Endodermal cell (in vitro differentiated cells): ENCODE results near the gene EYS. TPM values are rescaled to one million over a fixed set of nuclear protein-coding genes. Genes with fewer than 3 reads are reported as not detected.

Experiments
- DNase-seq: peaks from one replicate; pipeline ENCODE4 v3.0.0-alpha.2; 2017
- H3K27ac ChIP-seq: 2 replicates; pipeline ENCODE4 v1.5.1; 2013; ENCODE audit warnings: mild to moderate bottlenecking, low read depth, low read length, moderate library complexity
- H3K27me3 ChIP-seq: 2 replicates; pipeline ENCODE4 v1.6.1; 2013; ENCODE audit warnings: mild to moderate bottlenecking, low read length, moderate library complexity; ENCODE audit not compliant: insufficient read depth, control insufficient read depth, poor library complexity, severe bottlenecking
- H3K36me3 ChIP-seq: 2 replicates; pipeline ENCODE4 v1.7.0; 2013; ENCODE audit warnings: mild to moderate bottlenecking, low read length, moderate library complexity; ENCODE audit not compliant: control insufficient read depth, insufficient read depth
- H3K4me1 ChIP-seq: one replicate; pipeline ENCODE4 v1.7.0; 2013; ENCODE audit warnings: low read length; ENCODE audit not compliant: control insufficient read depth, insufficient read depth
- H3K4me3 ChIP-seq: 2 replicates; pipeline ENCODE4 v1.5.1; 2013; ENCODE audit warnings: mild to moderate bottlenecking, low read length, moderate library complexity
- H3K9ac ChIP-seq: 2 replicates; pipeline ENCODE4 v1.6.1; 2013; ENCODE audit warnings: mild to moderate bottlenecking, low read length, moderate library complexity; ENCODE audit not compliant: poor library complexity, severe bottlenecking; ENCODE audit errors: extremely low read depth
- H3K9me3 ChIP-seq: 2 replicates; pipeline ENCODE4 v1.6.1; 2013; ENCODE audit warnings: mild to moderate bottlenecking, low read length, moderate library complexity; ENCODE audit not compliant: control insufficient read depth
- H3K27ac Mint-ChIP-seq: 2 replicates; pipeline ENCODE4 v1.8.0; 2020; ENCODE audit warnings: mixed read lengths
- H3K27me3 Mint-ChIP-seq: 2 replicates; pipeline ENCODE4 v1.8.0; 2021; ENCODE audit warnings: mild to moderate bottlenecking, mixed read lengths; ENCODE audit not compliant: insufficient read depth
- H3K36me3 Mint-ChIP-seq: 2 replicates; pipeline ENCODE4 v1.8.0; 2020; ENCODE audit warnings: low read depth, mixed read lengths
- H3K4me1 Mint-ChIP-seq: 2 replicates; pipeline ENCODE4 v1.8.0; 2020; ENCODE audit warnings: mixed read lengths
- H3K4me3 Mint-ChIP-seq: 2 replicates; pipeline ENCODE4 v1.8.0; 2020; ENCODE audit warnings: mild to moderate bottlenecking, moderate library complexity, mixed read lengths
- H3K9me3 Mint-ChIP-seq: 2 replicates; pipeline ENCODE4 v1.8.0; 2020; ENCODE audit warnings: mild to moderate bottlenecking, mixed read lengths
- CTCF ChIP-seq: fragments of 200-600 bp; sonication (generic); conservative IDR thresholded peaks from 2 replicates; pipeline ENCODE4 v1.5.0; 2021; ENCODE audit warnings: antibody characterized with exemption, mild to moderate bottlenecking
- WGBS, 2 experiments: methylation state at CpG; one replicate each; pipeline versions ENCODE4 v1.1.5 to v1.1.7; 2013; ENCODE audit warnings: missing lambda C conversion rate in 2 of 2, mixed read lengths in 1 of 2; ENCODE audit not compliant: insufficient coverage in 1 of 2, insufficient read length in 1 of 2; 5-methylcytosine and 5-hydroxymethylcytosine counted together
- total RNA-seq, 2 donors: library from RNA; stranded (reverse); fragmentation: NEBNext Ultra II Directional in 1 of 2; extraction: Animal tissue kit (Norgen Biotek cat#: 25700) in 1 of 2; gene quantifications; 2 replicates in 1 of 2; 3 replicates in 1 of 2; pipeline ENCODE4 v1.2.1, GENCODE V29; 2021

The EYS gene
- total RNA-seq, 2 donors from 2014 or later = 0.31 to 0.70 TPM

DNA sequence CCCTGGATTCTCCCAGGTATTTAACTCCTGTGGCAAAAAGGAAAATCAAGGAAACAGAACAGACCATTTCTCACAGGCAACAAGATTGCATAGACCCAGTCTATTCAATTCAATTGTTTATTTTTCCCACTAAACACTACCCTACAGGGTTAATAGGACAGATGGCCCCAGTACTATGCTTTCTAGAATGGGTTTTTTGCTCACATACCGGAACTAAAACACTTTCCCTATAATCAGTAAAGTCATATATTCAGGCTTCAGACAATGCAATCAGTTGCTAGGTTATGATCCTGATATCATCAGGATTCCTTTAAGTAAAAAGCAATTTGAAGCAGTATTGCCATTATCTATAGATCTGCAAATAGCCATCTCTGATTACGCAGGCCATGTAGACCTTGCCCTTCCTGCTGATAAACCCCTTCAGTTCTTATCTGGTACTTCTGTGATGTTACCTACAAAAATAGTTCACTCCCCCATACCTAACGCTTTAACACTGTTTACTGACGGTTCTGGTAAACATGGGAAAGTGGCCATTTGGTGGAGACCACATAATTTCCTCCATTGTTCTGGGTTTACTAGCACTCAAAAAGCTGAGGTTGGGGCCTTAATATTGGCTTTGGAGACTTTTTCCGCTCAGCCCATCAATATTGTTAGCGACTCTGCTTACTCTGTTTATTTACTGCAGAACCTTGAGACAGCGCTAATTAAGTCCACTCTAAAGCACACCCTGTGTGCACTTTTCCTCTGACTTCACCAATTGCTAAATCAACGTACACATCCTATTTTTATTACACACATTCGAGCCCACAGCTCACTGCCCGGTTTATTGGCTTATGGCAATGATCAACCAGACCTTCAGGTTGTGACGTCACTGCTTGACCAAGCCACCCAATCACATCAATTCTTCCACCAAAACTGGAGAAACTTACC is 1405.5 kb downstream of the EYS start:
- no peaks in the 10 kb centered on the region for H3K4me1 ChIP-seq
- H3K9ac ChIP-seq = no peak overlapping the region
- no peak for DNase-seq
- Mint-ChIP-seq H3K4me1 (no peaks in the 10 kb centered on the region), H3K27me3 (peaks cover 70% of the 10 kb centered on the region), H3K4me3 (no peak overlapping the region), H3K27ac (no peak overlapping the region), H3K36me3 (peaks cover 2% of the 10 kb centered on the region), H3K9me3 (peaks cover 66% of the 10 kb centered on the region)
- no peak overlapping the region for H3K27ac ChIP-seq
- no peaks in the 10 kb centered on the region for H3K36me3 ChIP-seq
- WGBS, 2 experiments = 77 to 95% methylated on average over 6 to 11 of the region's 11 CpGs
- peaks cover 42% of the 10 kb centered on the region for H3K27me3 ChIP-seq
- H3K9me3 ChIP-seq = peaks cover 84% of the 10 kb centered on the region
- peak overlapping the region; percentile 73 for H3K4me3 ChIP-seq
- no peak for TF ChIP-seq CTCF

DNA sequence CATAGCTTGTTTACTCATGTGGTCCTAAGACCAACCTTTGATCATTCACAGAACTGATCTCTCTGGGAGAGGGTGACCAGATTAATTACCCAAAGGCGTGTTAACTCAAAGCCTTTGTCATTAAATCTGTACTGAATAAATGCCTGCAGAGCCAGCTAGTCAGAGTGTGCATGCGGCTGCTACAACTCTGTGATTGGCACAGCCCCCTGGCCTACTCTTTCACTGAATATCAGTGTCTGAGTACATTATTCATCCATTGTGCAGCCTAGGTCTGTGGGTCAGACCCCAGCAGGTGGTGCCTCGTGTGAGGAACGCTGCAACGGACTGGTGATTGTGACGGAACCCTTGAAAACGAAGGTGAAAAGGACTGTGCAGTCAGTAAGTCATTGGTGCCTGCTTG is 1407.8 kb downstream of the EYS start:
- peaks cover 67% of the 10 kb centered on the region for H3K9me3 ChIP-seq
- peaks cover 2% of the 10 kb centered on the region for H3K36me3 Mint-ChIP-seq

GRCh38 chr6:64294034-64294433 is 1413.0 kb downstream of the EYS start:
- no peak overlapping the region for H3K27ac ChIP-seq
- peaks cover 17% of the 10 kb centered on the region for H3K9me3 Mint-ChIP-seq

More for the DNA sequence above, 1407.8 kb downstream of the EYS start:
- Mint-ChIP-seq H3K27me3 (peaks cover 56% of the 10 kb centered on the region), H3K4me1 (no peaks in the 10 kb centered on the region), H3K9me3 (peaks cover 62% of the 10 kb centered on the region), H3K27ac (no peak overlapping the region), H3K4me3 (no peak overlapping the region)
- Histone ChIP-seq H3K4me3 (peak overlapping the region; percentile 73), H3K27me3 (peaks cover 22% of the 10 kb centered on the region), H3K36me3 (no peaks in the 10 kb centered on the region), H3K9ac (no peak overlapping the region), H3K27ac (no peak overlapping the region), H3K4me1 (no peaks in the 10 kb centered on the region)
- no peak for DNase-seq
- TF ChIP-seq CTCF = no peak
- 92 to 100% methylated on average over 7 of the region's 7 CpGs for whole genome bisulfite sequencing, 2 experiments

More at GRCh38 chr6:64294034-64294433, 1413.0 kb downstream of the EYS start:
- Histone ChIP-seq H3K4me1 (no peaks in the 10 kb centered on the region), H3K36me3 (no peaks in the 10 kb centered on the region), H3K9ac (no peak overlapping the region), H3K4me3 (no peak overlapping the region), H3K9me3 (peaks cover 18% of the 10 kb centered on the region), H3K27me3 (peaks cover 7% of the 10 kb centered on the region)
- no peak for DNase-seq
- Mint-ChIP-seq H3K27ac (no peak overlapping the region), H3K27me3 (peaks cover 22% of the 10 kb centered on the region), H3K4me3 (no peak overlapping the region), H3K4me1 (no peaks in the 10 kb centered on the region), H3K36me3 (peaks cover 2% of the 10 kb centered on the region)
- no peak for TF ChIP-seq CTCF
